Thyroid gland (tissue), 4 donors: ENCODE measurements around the gene RSPRY1. TPM values are rescaled to one million over a fixed set of nuclear protein-coding genes. Genes with fewer than 3 reads are reported as not detected.

Source experiments
- DNase-seq, 2 donors: peaks; one replicate each; pipeline ENCODE4 v3.0.0-alpha.2; 2019
- H3K27ac ChIP-seq, 3 donors: fragments of 200-600 bp; sonication (generic); 1 replicate in 2 of 3; 2 replicates in 1 of 3; pipeline ENCODE4 v1.5.1; 2016 to 2019; ENCODE audit warnings: mild to moderate bottlenecking in 1 of 3, moderate library complexity in 1 of 3
- H3K27me3 ChIP-seq: fragments of 200-600 bp; sonication (generic); one replicate; pipeline ENCODE4 v1.5.1; 2019
- H3K36me3 ChIP-seq, 2 donors: fragments of 200-600 bp; sonication (generic); one replicate each; pipeline ENCODE4 v1.5.1; 2016 to 2019
- H3K4me1 ChIP-seq, 2 donors: fragments of 200-600 bp; sonication (generic); one replicate each; pipeline ENCODE4 v1.5.1; 2017 to 2019
- H3K4me3 ChIP-seq, 3 donors: fragments of 200-600 bp; sonication (generic); replicated peaks in 1 of 3; 1 replicate in 2 of 3; 2 replicates in 1 of 3; pipeline ENCODE4 v1.5.1; 2016; ENCODE audit warnings: mild to moderate bottlenecking in 1 of 3
- H3K9me3 ChIP-seq: fragments of 200-600 bp; sonication (generic); one replicate; pipeline ENCODE4 v1.5.1; 2017
- CTCF ChIP-seq, 6 experiments: fragments of 200-600 bp in 3 of 6; fragments of 450-650 bp in 3 of 6; sonication (generic) in 3 of 6; IDR thresholded peaks; one replicate each; pipeline ENCODE4 v1.5.1; 2016 to 2019; ENCODE audit warnings: antibody characterized with exemption in 6 of 6, mild to moderate bottlenecking in 2 of 6, inconsistent platforms in 1 of 6, moderate library complexity in 1 of 6
- POLR2A ChIP-seq, 2 donors: fragments of 450-650 bp; IDR thresholded peaks; one replicate each; pipeline ENCODE4 v1.6.1; 2017; ENCODE audit warnings: antibody characterized with exemption in 2 of 2, mild to moderate bottlenecking in 2 of 2, moderate library complexity in 1 of 2
- WGBS, 2 donors: methylation state at CpG; one replicate each; pipeline ENCODE4 v1.1.5; 2017; 5-methylcytosine and 5-hydroxymethylcytosine counted together
- intact Hi-C: fragments of 100-400 bp; cut with DNase I; formaldehyde crosslinking; loops from one replicate; pipeline ENCODE4 v1.15.1; 2023
- total RNA-seq, 4 donors: library from RNA; depleted of rRNA; stranded (reverse); fragments of >200 nt; gene quantifications; one replicate each; pipeline ENCODE4 v1.2.3, GENCODE V29; 2016

The RSPRY1 gene
- total RNA-seq, 4 donors from 2014 or later: 42.6 to 59.2 (median 53.9) TPM

- peaks cover 0 to 21% of the 10 kb centered on the region in 2 donors for H3K4me1 ChIP-seq
- H3K27me3 ChIP-seq: no peaks in the 10 kb centered on the region
- 75 to 88% methylated on average over 7 of the region's 7 CpGs for WGBS, 2 donors
- no peak overlapping the region for H3K27ac ChIP-seq
- intact Hi-C loops: no loop called here
- no peak for DNase-seq
- H3K4me3 ChIP-seq: no peak overlapping the region
- no peaks in the 10 kb centered on the region for H3K36me3 ChIP-seq
- no peak for TF ChIP-seq CTCF (IDR thresholded peaks at IDR 0.05)
- no peak for TF ChIP-seq POLR2A (IDR thresholded peaks at IDR 0.05)
- no peaks in the 10 kb centered on the region for H3K9me3 ChIP-seq
These were observed 45.0 kb upstream of the RSPRY1 start for GRCh38 chr16:57140931-57141668.

- intact Hi-C loops: no loop called here
These were observed 44.1 kb upstream of the RSPRY1 start for GRCh38 chr16:57141822-57142631.

GRCh38 chr16:57143149-57143921 is 42.8 kb upstream of the RSPRY1 start:
- Histone ChIP-seq H3K27ac (no peak overlapping the region), H3K36me3 (no peaks in the 10 kb centered on the region), H3K27me3 (no peaks in the 10 kb centered on the region), H3K4me1 (peaks cover 15 to 42% of the 10 kb centered on the region in 2 donors), H3K9me3 (no peaks in the 10 kb centered on the region), H3K4me3 (no peak overlapping the region)
- intact Hi-C loops: no loop called here
- WGBS, 2 donors: 83 to 88% methylated on average over 7 to 10 of the region's 14 CpGs
- no peak for DNase-seq
- TF ChIP-seq CTCF (IDR thresholded peaks at IDR 0.05): no peak
- TF ChIP-seq POLR2A (IDR thresholded peaks at IDR 0.05): no peak

More at GRCh38 chr16:57141822-57142631, 44.1 kb upstream of the RSPRY1 start:
- TF ChIP-seq POLR2A (IDR thresholded peaks at IDR 0.05): no peak
- H3K27ac ChIP-seq: no peak overlapping the region
- H3K4me1 ChIP-seq: peaks cover 3 to 30% of the 10 kb centered on the region in 2 donors
- DNase-seq: no peak
- no peaks in the 10 kb centered on the region for H3K36me3 ChIP-seq
- H3K4me3 ChIP-seq: no peak overlapping the region
- 85% methylated on average over 16 of the region's 16 CpGs for WGBS, 2 donors
- no peaks in the 10 kb centered on the region for H3K9me3 ChIP-seq
- H3K27me3 ChIP-seq: no peaks in the 10 kb centered on the region

GRCh38 chr16:57144027-57144426 is 42.1 kb upstream of the RSPRY1 start:
- no peak for DNase-seq
- intact Hi-C loops: no loop called here
- no peak for TF ChIP-seq POLR2A (IDR thresholded peaks at IDR 0.05)
- TF ChIP-seq CTCF (IDR thresholded peaks at IDR 0.05): no peak
- H3K27ac ChIP-seq: peak overlapping the region in 1 of 3 donors; percentile 33
- peaks cover 15 to 49% of the 10 kb centered on the region in 2 donors for H3K4me1 ChIP-seq
- H3K4me3 ChIP-seq: no peak overlapping the region
- no peaks in the 10 kb centered on the region for H3K9me3 ChIP-seq
- no peaks in the 10 kb centered on the region for H3K36me3 ChIP-seq
- 83 to 94% methylated on average over 1 to 2 of the region's 2 CpGs for WGBS, 2 donors
- H3K27me3 ChIP-seq: no peaks in the 10 kb centered on the region
